ENCODE results near the gene SHC1.
A peak's percentile ranks its signal among the peaks of the same experiment; 100 is the strongest.

Gene SHC1

GRCh38 chr1:154970631-154971340 is at the start of gene SHC1:
SHC1 (minus strand) TSS chr1:154970747; CDS start chr1:154970526, 221 bp downstream.
- no peak for DNase-seq (ENCODE audit: low read depth in 2 of 3, low spot score in 2 of 3)

- no peak for DNase-seq (ENCODE audit: low read depth in 2 of 3, low spot score in 2 of 3)
Measured at GRCh38 chr1:155019377-155020245, 49.1 kb upstream of the SHC1 start.

- no peak for DNase-seq (ENCODE audit: low read depth in 2 of 3, low spot score in 2 of 3)
Measured at GRCh38 chr1:155018617-155019348, 48.2 kb upstream of the SHC1 start.

GRCh38 chr1:155017946-155018316 is 47.4 kb upstream of the SHC1 start:
- DNase-seq (ENCODE audit: low read depth in 2 of 3, low spot score in 2 of 3): no peak

- peak; percentile 73 to 86 (median 79) for DNase-seq (ENCODE audit: low read depth in 2 of 3, low spot score in 2 of 3)
Measured at GRCh38 chr1:155017041-155017945, 46.7 kb upstream of the SHC1 start.

- no peak for DNase-seq (ENCODE audit: low read depth in 2 of 3, low spot score in 2 of 3)
Measured at GRCh38 chr1:155016231-155016831, 45.8 kb upstream of the SHC1 start.

- no peak for DNase-seq (ENCODE audit: low read depth in 2 of 3, low spot score in 2 of 3)
Measured at GRCh38 chr1:155015527-155016230, 45.1 kb upstream of the SHC1 start.

- no peak for DNase-seq (ENCODE audit: low read depth in 2 of 3, low spot score in 2 of 3)
Measured at GRCh38 chr1:155014709-155015508, 44.4 kb upstream of the SHC1 start.

- DNase-seq (ENCODE audit: low read depth in 2 of 3, low spot score in 2 of 3): no peak
Measured at GRCh38 chr1:155013632-155014031, 43.1 kb upstream of the SHC1 start.

- no peak for DNase-seq (ENCODE audit: low read depth in 2 of 3, low spot score in 2 of 3)
Measured at GRCh38 chr1:155012776-155013602, 42.4 kb upstream of the SHC1 start.

GRCh38 chr1:155012026-155012546 is 41.5 kb upstream of the SHC1 start:
- no peak for DNase-seq (ENCODE audit: low read depth in 2 of 3, low spot score in 2 of 3)

- no peak for DNase-seq (ENCODE audit: low read depth in 2 of 3, low spot score in 2 of 3)
Measured at GRCh38 chr1:155011437-155012025, 41.0 kb upstream of the SHC1 start.

- DNase-seq (ENCODE audit: low read depth in 2 of 3, low spot score in 2 of 3): no peak
Measured at GRCh38 chr1:155011004-155011416, 40.5 kb upstream of the SHC1 start.

GRCh38 chr1:155010211-155010918 is 39.8 kb upstream of the SHC1 start:
- DNase-seq (ENCODE audit: low read depth in 2 of 3, low spot score in 2 of 3): no peak

GRCh38 chr1:155009742-155010141 is 39.2 kb upstream of the SHC1 start:
- DNase-seq (ENCODE audit: low read depth in 2 of 3, low spot score in 2 of 3): no peak

- DNase-seq (ENCODE audit: low read depth in 2 of 3, low spot score in 2 of 3): no peak
Measured at GRCh38 chr1:155009221-155009711, 38.7 kb upstream of the SHC1 start.

Data from activated CD8-positive, alpha-beta memory T cell treated with anti-CD3 and anti-CD28 coated beads for 48 hours (primary cell).